NCI-H748 (cell line): Measurements from ENCODE around the gene BIN2.
"Not testable (repeated sequence)": the region's sequence is repeated elsewhere in the genome, so short reads cannot be mapped to it uniquely, and the experiment has no call there.

Experiments used
- DNase-seq: peaks from one replicate; lab custom pipeline; 2025; ENCODE audit not compliant: unreplicated experiment; lab: John Stamatoyannopoulos, UW

Gene BIN2

GRCh38 chr12:51263341-51263740, 60.6 kb downstream of the BIN2 start:
- no peak for DNase-seq

- DNase-seq, result peak; percentile 33
Observed at GRCh38 chr12:51262758-51263177, 61.2 kb downstream of the BIN2 start.

DNA sequence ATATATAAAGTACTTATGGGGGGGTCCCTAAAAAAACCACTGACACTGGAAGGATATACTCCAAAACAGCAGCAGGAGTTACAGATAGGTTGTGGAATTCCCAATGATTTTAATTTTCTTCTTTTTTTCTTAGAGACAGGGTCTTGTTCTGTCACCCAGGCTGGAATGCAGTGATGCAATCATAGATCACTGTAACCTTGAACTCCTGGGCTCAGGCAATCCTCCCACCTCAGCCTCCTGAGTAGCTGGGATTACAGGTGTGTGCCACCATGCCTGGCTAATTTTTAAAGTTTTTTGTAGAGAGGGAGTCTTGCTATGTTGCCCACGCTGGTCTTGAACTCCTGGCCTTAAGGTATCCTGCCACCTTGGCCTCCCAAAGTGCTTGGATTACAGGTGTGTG, 64.4 kb downstream of the BIN2 start:
- DNase-seq, result not testable (repeated sequence)

- DNase-seq, result no peak
Observed at GRCh38 chr12:51254536-51254935, 69.4 kb downstream of the BIN2 start.

DNA sequence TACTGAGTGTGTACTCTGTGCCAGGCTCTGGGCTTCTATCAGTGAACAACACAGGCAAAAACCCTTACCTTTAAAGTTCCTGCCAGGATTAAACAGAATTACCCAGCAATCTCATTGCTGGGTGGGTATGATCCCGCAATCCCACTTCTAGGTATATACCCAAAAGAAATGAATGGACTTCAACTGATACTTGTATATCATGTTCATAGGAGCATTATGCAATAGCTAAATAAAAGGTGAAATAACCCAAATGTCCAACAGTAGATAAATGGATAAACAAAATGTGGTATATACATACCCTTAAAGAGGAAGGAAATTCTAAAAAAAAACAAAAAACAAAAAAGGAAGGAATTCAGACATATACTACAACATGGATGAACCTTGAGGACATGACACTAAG, 70.7 kb downstream of the BIN2 start:
- DNase-seq, result no peak

DNA sequence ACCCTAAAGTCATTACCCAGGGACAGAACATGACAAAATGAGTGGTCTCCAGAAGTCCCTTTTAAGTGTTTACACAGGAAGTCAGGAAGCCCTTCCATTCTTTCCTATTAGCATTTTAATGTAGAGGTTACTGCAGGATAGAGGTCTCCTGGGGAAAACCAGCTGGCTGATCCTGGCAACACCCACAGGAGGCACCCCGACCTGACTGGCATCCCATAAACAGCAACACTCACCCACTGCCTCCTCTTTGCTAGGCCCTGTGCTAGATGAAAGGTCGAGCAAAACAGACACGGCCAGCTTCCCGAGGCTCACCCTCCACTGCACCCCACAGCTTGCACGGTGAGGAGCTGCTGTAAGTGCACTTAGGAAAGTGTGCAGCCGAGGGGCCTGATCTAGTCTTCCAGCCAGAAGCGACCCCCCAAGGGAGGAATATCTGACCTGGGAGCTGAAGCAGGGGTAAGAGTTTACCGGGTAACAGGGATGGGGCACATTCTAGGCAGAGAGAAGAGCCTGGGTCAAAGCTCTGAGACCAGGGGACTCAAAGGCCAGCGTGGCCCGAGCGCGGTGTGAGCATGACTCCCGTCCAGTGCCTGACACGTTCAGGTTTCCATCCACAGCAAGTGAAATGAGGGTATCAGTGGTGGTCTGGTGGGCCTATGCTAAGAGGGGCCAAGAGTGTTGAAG, 76.3 kb downstream of the BIN2 start:
- DNase-seq, result peak; percentile 66

DNA sequence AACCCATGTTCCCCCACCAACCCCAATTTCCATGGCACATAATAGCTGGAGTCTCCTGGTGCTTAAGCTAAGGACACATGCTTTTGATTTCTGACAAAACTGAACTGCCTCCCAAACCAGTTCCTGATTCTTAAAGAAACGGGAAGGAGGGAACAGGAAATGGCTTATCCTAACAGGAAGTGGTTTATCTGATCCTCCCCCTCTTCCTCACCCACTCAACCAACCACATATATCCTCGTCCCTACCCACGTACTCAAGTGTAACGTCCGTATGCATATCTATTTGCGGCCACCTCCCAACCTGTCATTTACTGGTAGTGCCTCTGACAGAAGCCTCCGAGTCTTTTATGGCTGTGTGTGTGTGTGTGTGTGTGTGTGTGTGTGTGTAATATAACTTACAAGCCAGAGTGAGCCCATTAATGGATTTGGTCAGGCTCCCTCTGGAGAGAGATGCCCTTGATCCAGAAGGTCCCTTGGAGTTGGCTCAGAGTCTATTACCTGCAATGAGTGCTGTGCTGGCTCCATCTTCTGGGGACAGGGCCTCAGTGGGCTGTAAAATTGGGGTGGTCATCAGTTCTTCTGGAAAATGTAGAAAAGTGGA, 77.6 kb downstream of the BIN2 start:
- no peak for DNase-seq

DNA sequence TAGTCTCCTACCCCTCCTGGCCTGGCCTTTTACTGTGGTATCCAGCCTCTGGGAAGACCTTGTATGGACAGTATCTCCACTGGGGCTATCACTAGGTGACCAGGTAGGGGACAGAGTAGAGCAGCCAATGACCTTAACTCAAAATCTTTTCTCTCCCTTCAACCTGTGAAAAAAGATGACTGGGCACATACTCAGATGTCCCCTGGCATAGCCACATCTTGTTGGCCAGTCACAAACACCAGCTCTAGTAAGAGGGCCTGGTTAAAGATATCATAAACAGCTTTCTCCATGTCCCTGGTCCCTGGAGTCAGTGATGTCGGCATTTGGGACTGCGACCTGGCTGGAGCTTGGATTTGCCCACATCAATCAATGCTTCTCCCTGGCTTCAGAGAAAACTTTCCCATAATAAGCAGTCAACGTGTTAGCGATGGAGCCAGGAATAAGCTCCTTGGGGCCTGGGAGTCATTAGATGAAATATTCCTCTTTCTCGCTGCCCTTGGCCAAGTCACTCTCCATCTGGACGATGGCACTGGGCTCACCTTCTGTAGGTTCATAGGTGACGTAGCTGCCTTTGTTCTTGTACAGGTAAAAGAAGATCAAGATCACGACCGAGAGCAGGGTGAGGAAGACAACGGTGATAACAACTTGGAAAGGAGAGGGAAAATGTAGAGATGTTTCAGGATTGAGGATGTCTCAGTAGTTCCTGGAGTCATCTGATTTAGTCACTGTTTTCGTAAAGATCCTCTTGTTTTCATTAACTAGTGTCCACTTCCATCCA, 78.3 kb downstream of the BIN2 start:
- DNase-seq, result no peak

DNA sequence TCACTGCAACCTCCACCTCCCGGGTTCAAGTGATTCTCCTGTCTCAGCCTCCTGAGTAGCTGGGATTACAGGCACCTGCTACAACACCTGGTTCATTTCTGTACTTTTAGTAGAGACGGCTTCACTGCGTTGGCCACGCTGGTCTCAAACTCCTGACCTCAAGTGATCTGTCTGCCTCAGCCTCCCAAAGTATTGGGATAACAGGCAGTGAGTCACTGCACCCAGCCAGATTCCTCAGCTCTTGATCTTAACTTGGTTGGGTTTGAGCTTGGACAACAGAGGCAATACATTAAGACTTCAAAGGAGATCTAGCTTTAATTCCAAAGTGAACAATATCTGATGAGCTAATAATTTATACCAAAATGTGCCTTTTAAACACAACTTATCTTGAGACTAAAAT, 79.7 kb downstream of the BIN2 start:
- no peak for DNase-seq

- DNase-seq, result no peak
Observed at GRCh38 chr12:51242876-51243275, 81.1 kb downstream of the BIN2 start.

GRCh38 chr12:51242120-51242519, 81.9 kb downstream of the BIN2 start:
- no peak for DNase-seq

GRCh38 chr12:51240971-51241370, 83.0 kb downstream of the BIN2 start:
- DNase-seq, result no peak

GRCh38 chr12:51238510-51239334, 85.3 kb downstream of the BIN2 start, which contains the start of gene DAZAP2:
TSS of gene DAZAP2 (plus strand) at chr12:51238826. CDS start at chr12:51238908, 82 bp downstream.
- peak; percentile 97 for DNase-seq

DNA sequence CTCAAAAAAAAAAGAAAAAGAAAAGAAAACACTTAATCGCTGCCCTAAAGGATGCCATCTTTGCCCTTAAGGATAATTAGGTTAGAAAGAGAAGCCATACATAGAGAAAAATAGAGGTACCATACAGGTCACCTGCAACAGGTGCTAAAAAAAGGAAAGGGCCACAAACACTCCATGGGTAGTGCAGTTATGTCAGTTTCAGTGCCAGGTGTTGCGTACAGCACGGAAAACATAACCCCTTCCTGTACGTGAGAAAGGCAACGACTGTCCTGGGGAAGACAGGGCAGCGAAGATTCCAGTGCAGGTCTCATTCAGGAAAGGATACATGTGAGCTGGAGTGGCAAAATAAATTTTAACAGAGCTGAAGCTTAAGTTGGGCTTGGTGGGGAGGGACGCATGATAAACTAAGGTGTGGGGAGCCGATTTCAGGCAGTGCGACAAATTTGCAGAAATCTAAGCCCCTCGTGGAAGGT, 85.9 kb downstream of the BIN2 start:
- peak; percentile 69 for DNase-seq

DNA sequence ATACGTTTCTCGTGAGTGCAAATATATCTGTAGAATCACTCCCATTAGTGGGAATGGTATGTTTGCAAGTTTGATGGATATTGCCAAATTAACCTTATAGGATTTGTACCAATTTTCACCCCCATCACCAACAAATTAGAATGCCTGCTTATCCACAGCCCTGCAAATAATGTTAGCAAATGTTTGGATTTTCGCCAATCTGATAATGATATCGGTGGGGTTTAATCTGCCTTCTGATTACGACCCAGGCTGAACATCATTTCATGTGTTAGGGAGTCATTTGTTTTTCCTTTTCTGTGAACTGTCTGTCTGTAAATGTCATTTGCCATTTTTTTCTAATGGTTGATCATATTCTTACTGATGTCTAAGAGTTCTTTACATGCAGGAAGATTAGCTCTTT, 89.4 kb downstream of the BIN2 start:
- DNase-seq, result no peak

DNA sequence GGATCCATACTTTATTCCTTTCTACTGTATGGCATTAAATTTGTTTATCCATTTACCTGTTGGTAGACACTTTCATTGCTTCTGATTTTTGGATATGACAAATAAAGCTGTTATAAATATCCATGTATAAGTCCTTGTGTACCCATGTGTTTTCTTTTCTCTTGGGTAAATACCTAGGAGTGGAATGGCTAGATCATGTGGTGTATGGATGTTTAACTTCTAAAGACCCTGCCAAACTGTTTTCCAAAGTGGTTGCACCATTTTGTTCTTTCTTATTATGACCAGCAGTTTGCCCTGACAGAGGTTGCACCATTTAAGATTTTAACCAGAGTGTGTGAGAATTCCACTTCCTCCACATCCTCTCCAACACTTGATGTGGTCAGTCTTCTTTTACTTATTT, 91.3 kb downstream of the BIN2 start:
- DNase-seq, result no peak
